HG03196 (cell line): ENCODE results near the gene SCGB1D4.
"Not testable (repeated sequence)": the region's sequence is repeated elsewhere in the genome, so short reads cannot be mapped to it uniquely, and the experiment has no call there.

ENCODE experiments used
- ATAC-seq: cut with Tn5 transposase; IDR thresholded peaks from one replicate; pipeline ENCODE4 v1.9.1; 2021; ENCODE audit not compliant: unreplicated experiment

The SCGB1D4 gene, protein sequence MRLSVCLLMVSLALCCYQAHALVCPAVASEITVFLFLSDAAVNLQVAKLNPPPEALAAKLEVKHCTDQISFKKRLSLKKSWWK

GRCh38 chr11:62298975-62299374, at the start of gene SCGB1D4:
Gene SCGB1D4, minus strand, starts transcription at chr11:62299075. Its CDS starts 65 bp downstream, at chr11:62299010.
- no peak for ATAC-seq

DNA sequence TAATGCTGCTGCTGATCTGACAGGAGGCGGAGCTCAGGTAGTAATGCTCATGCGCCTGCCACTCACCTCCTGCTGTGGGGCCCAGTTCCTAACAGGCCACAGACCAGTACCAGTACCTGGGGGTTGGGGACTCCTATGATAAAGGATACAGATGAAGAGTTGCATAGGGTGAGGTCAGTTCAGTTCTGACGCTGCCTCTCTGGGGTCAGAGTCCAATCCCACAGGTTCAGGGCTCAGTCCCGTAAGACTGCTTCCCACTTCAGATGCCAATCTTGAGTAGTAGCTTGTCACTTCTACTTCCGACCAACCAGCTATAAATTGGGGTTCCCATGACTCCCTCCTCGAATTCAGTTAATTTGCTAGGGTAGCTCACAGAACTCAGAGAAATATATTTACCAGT, 47.0 kb upstream of the SCGB1D4 start:
- no peak for ATAC-seq

DNA sequence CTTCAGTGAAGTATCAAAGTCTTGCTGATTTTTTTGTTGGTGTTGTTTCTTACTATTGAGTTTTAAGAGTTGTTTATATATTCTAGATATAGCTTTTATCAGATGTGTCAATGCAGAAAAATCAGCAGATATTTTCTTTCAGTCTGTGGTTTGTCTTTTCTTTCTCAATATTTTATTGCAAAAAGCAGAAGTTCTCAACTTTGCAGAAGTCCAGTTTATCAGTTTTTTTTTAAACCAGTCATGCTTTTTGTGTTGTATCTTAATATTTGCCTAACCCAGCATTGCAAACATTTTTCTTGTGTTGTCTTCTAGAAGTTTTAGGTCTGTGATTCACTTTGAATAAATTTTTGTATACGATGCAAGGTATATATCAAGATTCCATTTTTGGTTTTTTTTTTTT, 45.3 kb upstream of the SCGB1D4 start:
- ATAC-seq, result no peak

GRCh38 chr11:62343646-62344190, 44.8 kb upstream of the SCGB1D4 start:
- not testable (repeated sequence) for ATAC-seq

DNA sequence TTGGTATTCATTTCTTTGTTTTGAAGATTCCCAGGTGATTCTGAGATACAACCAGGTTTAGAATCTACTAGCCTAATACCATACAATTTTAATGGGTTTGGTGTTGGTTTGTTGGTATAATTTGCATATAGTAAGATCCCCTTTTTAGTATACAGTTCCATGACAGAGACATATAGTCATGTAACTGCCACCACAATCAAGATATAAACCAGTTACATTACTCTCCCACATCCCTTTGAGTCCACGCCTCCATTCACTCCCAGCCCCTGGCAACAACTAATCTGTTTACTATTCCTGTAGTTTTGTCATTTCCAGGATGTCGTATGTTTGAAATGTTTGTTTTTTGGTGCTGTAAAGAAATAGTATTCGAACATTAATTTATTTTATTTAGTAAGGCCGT, 42.7 kb upstream of the SCGB1D4 start:
- no peak for ATAC-seq

DNA sequence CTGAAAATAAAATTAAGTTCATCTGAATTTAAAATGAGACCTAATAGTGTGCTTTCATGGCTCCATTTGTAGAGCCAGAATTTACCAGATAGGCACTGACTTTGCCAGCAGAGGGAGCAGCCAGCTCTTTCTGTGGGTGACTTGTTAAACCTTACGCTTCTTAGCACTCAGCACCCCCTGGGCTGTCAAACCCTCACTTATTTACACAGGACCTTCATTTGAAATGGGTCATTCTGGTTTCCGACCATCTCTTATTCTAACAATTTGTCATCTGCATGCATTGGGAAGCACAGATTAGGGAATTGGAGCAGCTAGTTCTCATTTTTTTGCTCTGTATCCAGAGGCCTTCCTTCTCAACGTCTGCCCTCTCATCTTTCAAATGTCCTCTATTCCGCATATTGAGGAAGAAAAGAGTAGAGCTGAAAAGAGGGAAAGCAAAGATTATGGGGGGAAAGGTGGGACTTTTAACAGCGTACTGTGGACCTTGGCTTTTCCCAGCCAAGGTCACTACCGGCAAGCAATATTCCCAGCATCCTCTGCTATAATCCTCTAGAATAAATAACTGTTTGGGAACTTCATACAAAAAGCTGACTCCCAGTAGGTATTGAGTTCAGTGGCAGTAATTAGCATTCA, 41.5 kb upstream of the SCGB1D4 start:
- no peak for ATAC-seq

DNA sequence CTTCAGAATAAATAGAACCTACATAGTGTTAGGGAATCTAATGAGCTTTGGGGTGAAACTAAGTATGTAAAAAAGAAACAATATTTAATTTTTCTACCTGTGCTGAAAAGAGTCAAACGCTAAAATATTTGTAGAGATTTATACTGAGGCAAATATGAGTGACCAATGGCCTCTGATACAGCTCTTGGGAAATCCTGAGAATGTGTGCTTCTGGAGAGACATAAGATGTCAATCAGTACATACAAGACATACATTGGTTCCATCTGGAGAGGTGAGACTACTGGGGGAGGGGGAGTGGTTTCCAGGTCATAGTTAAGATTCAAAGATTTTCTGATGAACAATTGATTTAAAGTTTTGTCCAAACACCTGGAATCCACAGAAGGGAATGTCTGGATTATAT, 39.3 kb upstream of the SCGB1D4 start:
- ATAC-seq, result no peak

DNA sequence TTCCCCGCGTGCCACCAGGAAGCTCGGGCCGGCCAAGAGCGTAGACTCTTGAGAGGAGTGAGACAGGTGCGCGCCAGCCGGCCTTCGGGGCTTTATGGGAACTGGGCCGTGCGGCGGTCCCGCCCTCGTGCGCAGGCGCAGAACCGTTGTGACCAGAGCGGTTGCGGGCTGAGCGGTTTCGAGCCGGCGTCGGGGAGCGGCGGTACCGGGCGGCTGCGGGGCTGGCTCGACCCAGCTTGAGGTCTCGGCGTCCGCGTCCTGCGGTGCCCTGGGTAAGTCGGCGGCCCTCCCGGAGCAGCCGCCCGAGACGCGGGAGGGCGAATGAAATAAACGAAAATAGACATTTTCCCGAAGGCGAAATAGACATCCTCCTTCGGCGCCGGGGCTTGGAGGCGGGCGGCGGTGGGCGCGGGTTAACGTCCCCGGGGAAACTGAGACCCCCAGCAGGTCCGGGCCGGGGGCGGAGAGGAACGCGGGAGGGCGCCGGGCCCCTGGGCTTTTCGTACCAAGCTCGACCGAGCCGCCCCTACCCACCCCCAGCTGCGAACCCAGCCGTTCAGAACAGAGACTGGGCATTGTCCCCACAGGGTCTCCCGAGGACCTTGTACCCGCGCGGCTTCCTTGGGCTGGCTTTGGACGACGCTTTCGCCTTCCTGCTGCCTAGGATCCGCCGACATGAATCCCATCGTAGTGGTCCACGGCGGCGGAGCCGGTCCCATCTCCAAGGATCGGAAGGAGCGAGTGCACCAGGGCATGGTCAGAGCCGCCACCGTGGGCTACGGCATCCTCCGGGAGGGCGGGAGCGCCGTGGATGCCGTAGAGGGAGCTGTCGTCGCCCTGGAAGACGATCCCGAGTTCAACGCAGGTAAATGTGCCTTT, 38.7 kb upstream of the SCGB1D4 start, which contains the start of gene ASRGL1:
TSS of gene ASRGL1 (plus strand) at position 146 of the 879 bp plus-strand sequence. CDS start at position 676, 530 bp downstream.
- ATAC-seq, result no peak

GRCh38 chr11:62336949-62337302, 38.1 kb upstream of the SCGB1D4 start:
- not testable (repeated sequence) for ATAC-seq

GRCh38 chr11:62333768-62334167, 34.9 kb upstream of the SCGB1D4 start:
- ATAC-seq, result no peak

DNA sequence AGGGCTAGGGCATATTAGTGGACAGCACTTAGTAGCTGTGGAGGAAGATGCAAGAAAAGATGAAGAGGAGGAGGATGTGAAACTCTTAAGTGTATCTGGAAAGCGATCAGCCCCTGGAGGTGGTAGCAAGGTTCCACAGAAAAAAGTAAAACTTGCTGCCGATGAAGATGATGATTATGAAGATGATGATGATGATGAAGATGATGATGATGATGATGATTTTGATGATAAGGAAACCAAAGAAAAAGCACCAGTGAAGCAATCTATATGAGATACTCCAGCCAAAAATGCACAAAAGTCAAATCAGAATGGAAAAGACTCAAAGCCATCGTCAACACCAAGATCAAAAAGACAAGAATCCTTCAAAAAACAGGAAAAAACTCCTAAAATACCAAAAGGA, 32.4 kb upstream of the SCGB1D4 start:
- ATAC-seq, result not testable (repeated sequence)

GRCh38 chr11:62327541-62327940, 28.7 kb upstream of the SCGB1D4 start:
- not testable (repeated sequence) for ATAC-seq

GRCh38 chr11:62326719-62327118, 27.8 kb upstream of the SCGB1D4 start:
- ATAC-seq, result not testable (repeated sequence)

GRCh38 chr11:62325781-62326180, 26.9 kb upstream of the SCGB1D4 start:
- ATAC-seq, result not testable (repeated sequence)

GRCh38 chr11:62324731-62325556, 26.1 kb upstream of the SCGB1D4 start:
- no peak for ATAC-seq

- no peak for ATAC-seq
Measured at GRCh38 chr11:62322524-62322923, 23.6 kb upstream of the SCGB1D4 start.

DNA sequence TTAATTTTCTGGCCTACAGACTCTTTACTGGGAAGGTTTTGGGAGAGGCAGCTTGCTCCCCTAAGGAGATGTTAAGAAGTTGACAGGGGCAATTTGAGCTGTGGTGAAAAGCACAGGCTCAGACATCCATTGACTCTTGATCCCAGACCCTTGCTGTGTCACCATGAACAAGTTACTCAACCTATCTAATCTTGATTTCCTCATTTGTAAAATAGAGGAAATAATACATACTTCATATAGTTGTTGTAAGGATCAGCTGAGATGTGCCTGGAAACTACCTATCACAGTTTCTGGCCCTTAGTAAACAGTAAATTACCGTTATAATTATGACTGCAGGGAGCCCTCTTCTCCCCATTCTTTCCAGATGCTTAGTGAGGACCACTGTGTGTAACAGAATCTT, 16.6 kb upstream of the SCGB1D4 start:
- no peak for ATAC-seq

- no peak for ATAC-seq
Measured at GRCh38 chr11:62309991-62310390, 11.1 kb upstream of the SCGB1D4 start.

DNA sequence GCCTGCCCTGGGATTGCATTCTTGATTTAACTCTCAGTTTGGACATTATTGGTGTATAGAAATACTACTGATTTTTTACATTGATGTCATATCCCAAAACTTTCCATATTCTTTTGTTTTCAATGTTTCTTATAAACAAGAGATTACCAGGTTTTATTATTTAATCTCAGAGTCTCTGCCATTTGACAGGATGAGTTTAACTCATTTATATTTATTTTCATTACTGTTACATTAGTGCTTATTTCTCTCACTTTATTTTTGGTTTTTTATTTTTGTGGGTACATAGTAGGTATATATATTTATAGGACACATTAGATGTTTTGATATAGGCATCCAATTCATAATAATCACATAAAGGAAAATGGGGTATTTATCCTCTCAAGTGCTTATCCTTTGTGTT, 9.1 kb upstream of the SCGB1D4 start:
- no peak for ATAC-seq

GRCh38 chr11:62306227-62306626, 7.4 kb upstream of the SCGB1D4 start:
- no peak for ATAC-seq

DNA sequence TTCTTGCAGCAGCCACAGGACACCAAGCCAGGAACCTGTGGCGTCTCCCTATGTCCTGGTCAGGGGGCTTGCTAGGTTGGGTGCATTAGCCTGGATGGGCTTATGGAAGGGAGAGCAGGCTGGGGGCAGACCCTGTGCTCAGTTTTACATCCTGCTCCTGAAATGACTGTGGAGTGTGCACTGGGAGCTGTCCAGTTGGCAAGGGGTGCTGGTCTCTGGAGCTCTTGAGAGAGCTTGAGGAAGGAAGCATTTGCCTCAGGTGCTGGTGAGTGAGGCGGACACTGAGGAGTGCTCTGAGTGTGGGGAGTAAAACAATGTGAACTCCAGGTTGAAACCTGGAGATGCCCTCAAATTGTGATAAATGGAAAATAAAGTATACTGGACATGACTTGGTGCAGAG, 3.4 kb downstream of the SCGB1D4 start:
- ATAC-seq, result no peak
